ENCODE data around the gene B4GALT7. TPM values are rescaled to one million over a fixed set of nuclear protein-coding genes. Genes with fewer than 3 reads are reported as not detected.

The B4GALT7 gene
- polyA plus RNA-seq, 1 of the 3 experiments (the other 2 are of a cell fraction): 37.5 TPM

- H3K9ac ChIP-seq: no peak overlapping the region
- no peaks in the 10 kb centered on the region for H3K9me3 ChIP-seq
- WGBS (ENCODE audit: low lambda C conversion rate): 55% methylated on average over 13 of the region's 13 CpGs
- peaks cover 6 to 7% of the 10 kb centered on the region in 2 experiments; a peak in 2 of 4 replicates for H3K4me1 ChIP-seq (ENCODE audit: control insufficient read depth in 1 of 2, insufficient read depth in 2 of 2, low read depth in 1 of 2, low read length in 1 of 2)
- H3K79me2 ChIP-seq (ENCODE audit: insufficient read depth): peaks cover 14% of the 10 kb centered on the region
- H3K27me3 ChIP-seq (ENCODE audit: insufficient read depth): peaks cover 14% of the 10 kb centered on the region
- ChIA-PET CTCF (interaction anchor here (0.8 kb wide), 1 partner anchor 27 kb away, joined by 3 read pairs; no protein-coding TSS in a partner anchor), POLR2A (no interaction called here)
- H3K9me2 ChIP-seq: no peaks in the 10 kb centered on the region
- no peak overlapping the region for H2AFZ ChIP-seq (ENCODE audit: low read depth)
- TF ChIP-seq GABPA (IDR thresholded peaks at IDR 0.05; ENCODE audit: low read depth) (no peak), JUND (IDR thresholded peaks at IDR 0.05) (no peak), USF2 (IDR thresholded peaks at IDR 0.05; ENCODE audit: borderline replicate concordance, low read depth, low read length) (no peak), TEAD4 (IDR thresholded peaks at IDR 0.05; ENCODE audit: borderline replicate concordance, insufficient read depth) (no peak), MAX (IDR thresholded peaks at IDR 0.05; ENCODE audit: low read depth) (no peak), FOSL2 (IDR thresholded peaks at IDR 0.05; ENCODE audit: borderline replicate concordance, low read depth) (no peak), NFIC (IDR thresholded peaks at IDR 0.05; ENCODE audit: borderline replicate concordance) (no peak), ELF1 (IDR thresholded peaks at IDR 0.05) (no peak), GATA2 (CRISPR knock-in tag; IDR thresholded peaks at IDR 0.05) (no peak), EP300 (IDR thresholded peaks at IDR 0.05; ENCODE audit: borderline replicate concordance in 1 of 2, low read depth in 1 of 2, low read length in 1 of 2) (no peak), TAF1 (IDR thresholded peaks at IDR 0.05; ENCODE audit: borderline replicate concordance, low read depth, low read length) (no peak), FOXJ3 (CRISPR knock-in tag; IDR thresholded peaks at IDR 0.05) (no peak)
- H4K20me1 ChIP-seq (ENCODE audit: insufficient read depth): peaks cover 5% of the 10 kb centered on the region; the same call in 1 of the 2 replicates
- H3K36me3 ChIP-seq (replicated peaks in 1 of 2; ENCODE audit: control insufficient read depth in 1 of 2, insufficient read depth in 2 of 2, low read length in 1 of 2): peaks cover under 1 to 5% of the 10 kb centered on the region in 2 experiments
- H3K4me3 ChIP-seq (ENCODE audit: low read depth in 2 of 2, low read length in 1 of 2): no peak overlapping the region
- H3F3A ChIP-seq (replicated peaks; ENCODE audit: insufficient read depth): no peaks in the 10 kb centered on the region
- H3K27ac ChIP-seq (ENCODE audit: low read depth in 2 of 2, low read length in 1 of 2): no peak overlapping the region
- H3K4me2 ChIP-seq: no peak overlapping the region
- no peak for DNase-seq
Measured at GRCh38 chr5:177588413-177588909, 11.5 kb upstream of the B4GALT7 start.

- no peak for DNase-seq
- peaks cover 3% of the 10 kb centered on the region for H3F3A ChIP-seq (replicated peaks; ENCODE audit: insufficient read depth)
- no peak overlapping the region for H2AFZ ChIP-seq (ENCODE audit: low read depth)
- 41% methylated on average over 1 of the region's 1 CpG for WGBS (ENCODE audit: low lambda C conversion rate)
- no peaks in the 10 kb centered on the region for H3K9me2 ChIP-seq
- peaks cover 20 to 24% of the 10 kb centered on the region in 2 experiments for H3K36me3 ChIP-seq (replicated peaks in 1 of 2; ENCODE audit: control insufficient read depth in 1 of 2, insufficient read depth in 2 of 2, low read length in 1 of 2)
- no peak overlapping the region for H3K4me3 ChIP-seq (ENCODE audit: low read depth in 2 of 2, low read length in 1 of 2)
- peaks cover 24% of the 10 kb centered on the region for H3K79me2 ChIP-seq (ENCODE audit: insufficient read depth)
- ChIA-PET POLR2A (interaction anchor here (0.8 kb wide), 1 partner anchor 239 kb away, joined by 3 read pairs; the partner anchor contains the start of gene LMAN2), CTCF (no interaction called here)
- peaks cover 6% of the 10 kb centered on the region; the same call in 1 of the 2 replicates for H4K20me1 ChIP-seq (ENCODE audit: insufficient read depth)
- peaks cover 7 to 9% of the 10 kb centered on the region in 2 experiments; a peak in 2 of 4 replicates for H3K4me1 ChIP-seq (ENCODE audit: control insufficient read depth in 1 of 2, insufficient read depth in 2 of 2, low read depth in 1 of 2, low read length in 1 of 2)
- no peak overlapping the region for H3K27ac ChIP-seq (ENCODE audit: low read depth in 2 of 2, low read length in 1 of 2)
- no peak overlapping the region for H3K4me2 ChIP-seq
- no peaks in the 10 kb centered on the region for H3K9me3 ChIP-seq
- H3K9ac ChIP-seq: no peak overlapping the region
- peaks cover 14% of the 10 kb centered on the region for H3K27me3 ChIP-seq (ENCODE audit: insufficient read depth)
- no peak for TF ChIP-seq REST (IDR thresholded peaks at IDR 0.05; ENCODE audit: low read depth, low read length)
- TF ChIP-seq MEF2A (IDR thresholded peaks at IDR 0.05; ENCODE audit: borderline replicate concordance, low read depth): no peak
- no peak for TF ChIP-seq GATA2 (CRISPR knock-in tag; IDR thresholded peaks at IDR 0.05)
- no peak for TF ChIP-seq FOXM1 (IDR thresholded peaks at IDR 0.05; ENCODE audit: low read depth)
- no peak for TF ChIP-seq ELF1 (IDR thresholded peaks at IDR 0.05)
- TF ChIP-seq TCF12 (IDR thresholded peaks at IDR 0.05): no peak
- TF ChIP-seq FOSL2 (IDR thresholded peaks at IDR 0.05; ENCODE audit: borderline replicate concordance, low read depth): no peak
- TF ChIP-seq NRF1 (IDR thresholded peaks at IDR 0.05; ENCODE audit: low read depth, low read length): no peak
- no peak for TF ChIP-seq CHD2 (IDR thresholded peaks at IDR 0.05; ENCODE audit: low read length, partially characterized antibody)
- TF ChIP-seq EZH2phosphoT487 (IDR thresholded peaks at IDR 0.05; ENCODE audit: borderline replicate concordance, low read depth): no peak
- no peak for TF ChIP-seq CTCF (IDR thresholded peaks at IDR 0.05)
- TF ChIP-seq RFX5 (IDR thresholded peaks at IDR 0.05; ENCODE audit: low read length): no peak
- no peak for TF ChIP-seq RAD21 (IDR thresholded peaks at IDR 0.05; ENCODE audit: low read length)
Measured at GRCh38 chr5:177590406-177590805, 9.5 kb upstream of the B4GALT7 start.
